NCI-H345 treated with DMSO at 0.1 percent for 48 hours (cell line): ENCODE measurements around the gene BUB3.

Source experiments
- DNase-seq: peaks from one replicate; lab custom pipeline; 2025; ENCODE audit not compliant: unreplicated experiment; lab: John Stamatoyannopoulos, UW

Gene BUB3, protein sequence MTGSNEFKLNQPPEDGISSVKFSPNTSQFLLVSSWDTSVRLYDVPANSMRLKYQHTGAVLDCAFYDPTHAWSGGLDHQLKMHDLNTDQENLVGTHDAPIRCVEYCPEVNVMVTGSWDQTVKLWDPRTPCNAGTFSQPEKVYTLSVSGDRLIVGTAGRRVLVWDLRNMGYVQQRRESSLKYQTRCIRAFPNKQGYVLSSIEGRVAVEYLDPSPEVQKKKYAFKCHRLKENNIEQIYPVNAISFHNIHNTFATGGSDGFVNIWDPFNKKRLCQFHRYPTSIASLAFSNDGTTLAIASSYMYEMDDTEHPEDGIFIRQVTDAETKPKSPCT

DNA sequence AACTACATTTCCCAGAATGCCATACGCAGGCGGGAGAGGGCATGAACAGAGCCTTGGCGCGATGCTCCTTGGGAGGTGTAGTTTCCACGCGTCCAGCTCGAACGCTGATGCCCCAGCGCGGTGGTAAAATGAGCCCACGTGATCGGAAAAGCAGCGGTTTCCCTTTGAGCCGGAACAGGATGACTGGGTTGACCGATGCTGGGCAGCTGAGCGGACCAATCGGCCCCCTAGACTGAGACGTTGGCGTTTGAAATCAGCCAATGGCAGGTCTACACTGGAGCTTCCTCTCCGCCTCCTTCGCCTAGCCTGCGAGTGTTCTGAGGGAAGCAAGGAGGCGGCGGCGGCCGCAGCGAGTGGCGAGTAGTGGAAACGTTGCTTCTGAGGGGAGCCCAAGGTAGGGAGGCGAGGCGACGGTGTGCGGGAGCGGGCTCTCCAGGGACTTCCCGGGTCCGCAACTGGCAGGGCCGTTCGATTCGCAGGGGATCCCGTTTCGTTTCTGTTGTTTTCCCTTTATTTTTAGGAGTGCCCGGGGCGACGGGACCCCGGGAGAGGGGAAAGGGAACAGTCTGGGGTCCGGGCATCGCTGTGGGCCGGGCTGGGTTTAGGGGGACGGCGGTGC lies at the start of gene BUB3:
Gene BUB3 (plus strand): TSS at position 311 of the 619 bp plus-strand sequence. CDS start 516 bp downstream, outside the sequence.
- DNase-seq, result peak; percentile 93

DNA sequence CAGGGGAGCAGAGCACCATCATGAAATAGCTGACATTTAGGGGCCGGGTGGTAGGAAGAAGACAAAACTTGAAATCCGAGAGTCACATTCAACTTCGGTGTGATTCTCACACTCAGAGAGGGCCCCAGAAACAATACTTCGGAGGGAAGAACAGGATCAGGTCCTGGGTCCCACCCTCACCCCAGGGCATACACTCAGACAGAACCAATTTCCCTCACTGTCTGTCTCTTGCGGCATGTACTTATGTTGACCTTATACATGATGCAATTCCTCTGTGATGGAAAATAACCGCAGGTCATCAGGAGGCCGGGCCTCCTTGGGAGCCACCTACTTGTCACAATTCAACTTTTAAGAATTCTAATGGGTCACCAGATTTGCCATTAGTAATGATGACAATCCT lies 44.7 kb upstream of the BUB3 start:
- no peak for DNase-seq

DNA sequence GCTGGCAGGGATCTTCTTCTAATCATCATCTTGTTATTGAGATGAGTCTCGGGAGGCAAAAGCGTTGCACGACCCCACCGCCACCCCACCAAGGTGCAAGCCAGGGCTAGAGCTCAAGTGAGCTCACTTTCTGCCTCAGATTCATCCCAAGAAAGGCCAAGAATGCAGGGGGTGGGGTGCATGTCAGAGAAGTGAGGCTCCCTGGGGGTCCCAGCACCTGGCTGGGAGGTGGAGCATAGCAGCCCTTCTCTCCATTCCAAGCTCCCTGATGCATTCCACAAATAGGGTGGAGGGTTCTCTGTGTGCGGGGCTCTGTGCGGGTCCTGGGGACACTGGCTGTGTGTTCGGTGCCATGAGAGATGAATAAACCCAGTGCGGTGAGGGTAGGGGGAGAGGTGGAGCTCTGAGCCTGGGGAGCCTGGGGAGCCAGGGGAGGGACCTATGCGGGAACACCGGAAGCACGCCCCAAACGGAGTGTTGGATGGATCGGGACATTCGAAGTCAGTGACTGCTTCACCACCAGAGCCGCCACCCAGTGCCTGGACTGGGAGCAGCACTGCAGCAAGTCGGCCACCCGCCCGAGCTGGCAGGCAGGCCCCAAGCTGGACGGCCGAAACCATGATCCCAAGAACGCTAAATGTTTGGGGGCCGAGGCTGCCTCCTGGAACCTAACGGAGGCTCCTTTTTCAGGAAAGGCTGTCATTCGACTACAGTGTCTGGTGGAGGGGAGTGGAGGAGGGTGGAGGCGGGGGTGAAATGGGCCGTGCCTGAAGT lies 36.4 kb upstream of the BUB3 start:
- DNase-seq, result no peak

DNA sequence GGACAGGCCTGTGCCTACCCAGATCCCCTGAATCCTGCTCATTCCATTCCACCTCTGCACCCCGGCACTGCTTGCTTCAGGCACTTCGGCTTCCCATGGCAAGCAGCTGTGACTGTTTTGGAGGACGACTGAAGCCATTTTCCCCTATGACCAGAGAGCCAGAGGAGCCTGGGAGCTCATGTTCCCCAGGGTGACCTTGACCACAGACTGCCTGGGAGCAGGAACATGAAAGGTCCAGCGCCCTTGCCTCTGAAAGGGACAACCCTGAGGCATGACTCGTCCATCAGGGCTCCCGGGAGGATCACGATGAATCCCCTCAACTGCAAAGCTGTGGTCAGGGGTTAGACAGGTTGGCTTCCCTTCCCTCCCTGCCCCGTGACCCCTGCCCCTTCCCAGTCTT lies 35.1 kb upstream of the BUB3 start:
- DNase-seq, result no peak

DNA sequence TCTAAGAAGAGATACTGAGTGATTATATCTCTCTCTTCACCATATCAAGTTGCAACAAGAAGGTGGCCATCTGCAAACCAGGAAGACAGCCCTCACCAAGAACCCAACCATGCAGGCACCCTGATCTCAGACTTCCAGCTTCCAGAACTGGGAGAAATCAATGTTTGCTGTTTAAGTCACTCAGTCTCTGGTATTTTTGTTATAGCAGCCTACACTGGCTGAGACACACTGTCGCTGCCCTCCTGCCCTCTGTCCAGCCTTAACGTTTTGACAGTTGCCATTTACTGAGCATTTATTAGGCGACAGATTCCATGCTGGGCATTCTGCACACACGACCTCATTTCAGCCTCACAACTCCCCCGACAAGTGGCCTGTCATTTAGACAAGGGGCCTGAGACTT lies 28.0 kb upstream of the BUB3 start:
- no peak for DNase-seq

DNA sequence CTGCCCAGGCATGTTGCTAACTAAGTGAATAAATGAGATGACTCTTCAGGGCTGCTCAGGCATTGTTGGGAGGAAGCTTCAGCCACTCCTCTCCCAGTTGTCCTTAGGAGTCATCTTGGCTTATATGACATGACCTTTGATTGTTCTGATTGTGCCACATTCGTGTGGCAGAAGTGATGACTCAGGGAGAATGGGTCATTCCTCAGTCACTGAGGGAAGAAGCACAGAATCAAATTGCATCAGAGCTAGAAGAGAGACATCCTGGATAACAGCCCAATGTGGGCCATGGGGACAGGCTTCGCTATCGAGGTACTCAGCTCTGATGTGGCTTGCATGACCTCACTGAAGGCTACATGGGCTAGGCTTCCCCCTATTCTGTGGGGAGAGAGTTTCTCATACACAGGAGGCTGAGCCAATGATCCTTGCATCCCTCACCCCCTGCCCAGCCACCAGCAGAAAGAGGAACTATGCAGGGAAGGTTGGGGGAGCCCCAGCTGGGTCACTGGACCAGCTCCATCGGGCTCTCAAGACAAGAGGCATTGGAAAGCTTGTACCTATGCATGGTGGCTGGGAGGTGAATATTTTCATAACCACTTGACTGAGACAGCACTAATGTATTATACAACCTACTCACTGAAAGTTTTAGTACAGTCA lies 24.5 kb upstream of the BUB3 start:
- DNase-seq, result no peak

DNA sequence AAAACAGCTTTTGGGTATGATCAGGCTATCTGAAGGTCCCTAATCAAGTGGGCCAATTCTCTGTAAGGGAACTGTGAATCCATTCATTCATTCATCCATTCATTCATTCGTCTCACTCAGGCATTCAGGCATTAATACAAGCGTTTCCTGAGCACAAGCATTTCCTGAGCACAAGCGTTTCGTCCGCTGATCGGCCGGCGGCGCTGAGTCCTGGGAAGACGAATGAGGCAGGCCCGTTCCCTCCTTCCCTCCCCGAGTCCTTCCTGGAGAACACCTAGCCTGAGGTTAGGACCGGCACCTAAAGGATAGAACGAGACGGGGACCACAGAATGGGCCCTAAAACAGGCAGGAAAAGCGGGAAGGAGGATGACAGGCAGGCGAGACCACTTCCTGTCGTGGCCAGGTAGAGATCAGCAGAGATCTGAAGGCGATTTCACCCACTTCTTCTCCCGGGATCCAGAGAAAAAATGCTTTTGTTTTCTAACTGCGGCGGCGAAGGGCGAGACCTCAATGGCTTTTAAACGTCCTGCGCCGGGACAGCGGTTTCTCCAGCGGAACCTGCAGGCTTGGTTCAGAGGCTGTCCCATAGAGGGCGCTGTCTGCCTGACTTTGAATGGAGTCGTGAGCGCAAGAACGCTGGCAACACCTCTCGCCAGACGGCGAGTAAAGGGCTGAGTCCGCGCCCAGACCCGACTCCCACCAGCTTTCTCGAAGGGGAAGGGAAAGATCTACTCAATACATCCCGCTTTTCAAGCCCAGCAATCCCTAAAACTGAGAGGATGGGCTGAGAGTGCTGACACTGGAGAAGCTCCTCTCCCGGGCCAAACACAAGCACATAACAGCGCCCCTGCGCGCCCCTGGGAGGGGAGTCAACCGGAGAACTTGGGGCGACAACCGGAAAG lies 21.4 kb upstream of the BUB3 start:
- peak; percentile 56 for DNase-seq

DNA sequence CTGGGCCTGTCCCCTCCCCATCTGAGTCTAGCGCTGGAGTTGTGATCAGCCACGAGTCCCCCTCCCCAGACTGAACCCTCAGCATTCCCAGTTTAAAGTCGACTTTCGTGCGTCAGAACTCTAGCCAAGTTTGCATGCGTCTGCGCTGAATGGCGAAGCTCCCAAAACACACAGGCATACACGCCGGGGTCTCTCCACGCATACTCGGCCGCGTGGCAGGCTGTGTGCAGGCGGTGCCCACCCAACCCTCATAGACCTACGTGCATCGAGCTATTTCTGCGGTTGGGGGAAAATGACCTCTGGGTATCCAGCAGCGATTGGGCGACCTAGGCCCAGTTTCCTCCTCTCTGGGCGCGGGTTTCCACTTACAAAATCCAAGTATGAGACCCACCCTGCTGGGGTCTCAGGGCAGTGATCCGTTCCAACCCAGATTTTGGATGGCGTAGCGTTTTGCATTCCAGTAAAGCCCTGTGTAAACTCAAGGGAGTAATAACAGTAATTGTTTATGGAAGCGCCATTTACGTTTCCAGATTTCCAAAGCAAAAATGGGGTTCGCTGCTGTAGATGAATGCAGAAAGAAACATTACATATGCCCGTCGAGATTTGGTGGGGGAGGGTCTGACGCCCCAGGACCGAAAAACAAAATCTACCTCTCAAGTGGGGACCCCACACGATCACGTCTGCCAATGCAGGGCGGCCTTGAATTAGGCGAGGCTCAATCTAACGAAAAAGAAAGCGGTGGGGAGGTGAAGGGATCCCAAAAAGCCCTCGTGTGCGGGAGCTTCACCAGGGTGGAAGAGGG lies 20.5 kb upstream of the BUB3 start:
- no peak for DNase-seq

DNA sequence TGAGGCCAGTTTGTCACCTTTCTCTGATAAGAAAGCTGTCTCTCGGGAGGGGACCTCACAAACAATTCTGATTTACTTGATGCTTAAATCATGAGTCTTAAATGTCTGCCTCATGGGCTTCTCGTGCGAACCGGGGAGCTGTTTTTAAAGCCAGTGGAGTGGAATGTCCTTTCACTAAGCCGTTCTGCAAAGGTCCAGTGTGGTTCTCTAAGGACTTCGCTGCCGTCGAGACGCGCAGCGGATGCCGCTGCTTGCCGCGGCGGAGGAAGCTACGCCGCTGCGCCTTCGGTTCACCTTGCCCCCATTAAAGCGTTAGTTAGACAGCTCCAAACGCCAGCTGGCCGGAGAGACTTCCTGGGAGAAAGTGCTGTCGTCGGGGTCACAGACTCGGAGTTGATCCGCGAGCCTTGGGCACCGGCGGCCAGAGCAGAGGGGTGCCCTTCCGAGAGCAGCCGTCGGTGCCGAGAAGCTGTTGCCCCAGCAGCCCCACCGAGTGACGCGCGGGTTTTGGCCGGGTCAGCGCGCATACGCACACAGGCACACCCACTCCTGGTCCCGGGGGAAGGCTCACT lies 19.8 kb upstream of the BUB3 start:
- no peak for DNase-seq

DNA sequence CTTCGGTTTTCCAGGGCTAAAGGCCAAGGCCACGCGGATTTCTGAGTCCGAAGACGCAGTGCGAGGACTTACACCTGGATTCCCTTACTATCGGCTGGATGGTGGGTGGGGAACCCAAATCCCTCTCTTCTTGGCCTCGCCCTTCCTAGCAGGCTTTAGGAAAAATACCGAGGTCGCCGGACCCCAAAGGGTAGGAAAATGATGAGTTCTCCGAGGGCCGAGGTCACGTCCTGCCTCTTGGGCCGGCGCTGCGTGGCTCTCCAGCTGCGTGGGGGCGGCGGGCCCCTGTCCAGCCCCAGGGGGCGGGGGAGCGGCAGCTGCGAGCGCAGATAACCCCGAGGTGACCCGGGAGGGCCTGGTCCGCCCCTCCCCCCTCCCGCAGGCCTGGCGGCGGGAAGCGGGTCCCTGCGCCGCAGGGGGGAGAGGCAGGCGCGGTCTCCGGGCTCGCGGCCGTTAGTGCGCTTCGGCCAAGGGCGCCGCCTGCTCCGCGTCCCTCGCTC lies 19.2 kb upstream of the BUB3 start:
- no peak for DNase-seq

DNA sequence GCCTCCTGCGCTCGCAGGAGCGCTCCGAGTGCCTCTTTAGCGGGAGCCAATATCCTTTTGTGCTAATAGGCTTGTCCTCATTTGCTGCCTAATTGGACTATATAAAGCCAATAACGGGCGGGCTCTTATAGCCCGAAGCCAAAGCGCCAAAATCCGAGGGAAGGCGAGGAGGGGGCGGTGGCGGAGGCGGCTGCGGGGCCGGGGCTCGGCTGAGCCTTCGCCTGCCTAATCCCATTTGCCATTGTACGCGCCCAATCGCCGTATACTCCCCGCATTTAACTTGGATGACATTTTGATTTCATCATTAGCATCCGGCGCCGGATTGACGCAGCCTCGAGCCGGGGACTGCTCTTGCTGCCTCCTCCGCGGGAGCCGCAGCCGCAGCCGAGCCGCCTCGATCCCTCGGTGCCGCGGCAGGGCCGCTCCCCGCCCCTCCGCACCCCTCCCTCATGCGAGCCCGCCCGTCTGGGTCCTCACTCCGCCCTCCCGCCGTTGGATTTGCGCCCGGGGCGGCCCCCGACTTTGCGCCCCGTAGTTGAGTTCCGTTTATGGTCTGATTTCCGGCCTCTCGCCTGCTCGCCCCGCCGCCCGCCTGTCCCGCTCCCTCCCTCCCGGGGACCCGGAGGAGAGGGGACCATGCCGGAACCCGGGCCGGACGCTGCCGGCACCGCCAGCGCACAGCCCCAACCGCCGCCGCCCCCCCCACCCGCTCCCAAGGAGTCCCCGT lies 18.6 kb upstream of the BUB3 start, which contains the start of gene HMX3:
Gene HMX3 (plus strand): TSS at position 556 of the 727 bp plus-strand sequence. CDS start 81 bp downstream, at position 637.
- DNase-seq, result no peak

DNA sequence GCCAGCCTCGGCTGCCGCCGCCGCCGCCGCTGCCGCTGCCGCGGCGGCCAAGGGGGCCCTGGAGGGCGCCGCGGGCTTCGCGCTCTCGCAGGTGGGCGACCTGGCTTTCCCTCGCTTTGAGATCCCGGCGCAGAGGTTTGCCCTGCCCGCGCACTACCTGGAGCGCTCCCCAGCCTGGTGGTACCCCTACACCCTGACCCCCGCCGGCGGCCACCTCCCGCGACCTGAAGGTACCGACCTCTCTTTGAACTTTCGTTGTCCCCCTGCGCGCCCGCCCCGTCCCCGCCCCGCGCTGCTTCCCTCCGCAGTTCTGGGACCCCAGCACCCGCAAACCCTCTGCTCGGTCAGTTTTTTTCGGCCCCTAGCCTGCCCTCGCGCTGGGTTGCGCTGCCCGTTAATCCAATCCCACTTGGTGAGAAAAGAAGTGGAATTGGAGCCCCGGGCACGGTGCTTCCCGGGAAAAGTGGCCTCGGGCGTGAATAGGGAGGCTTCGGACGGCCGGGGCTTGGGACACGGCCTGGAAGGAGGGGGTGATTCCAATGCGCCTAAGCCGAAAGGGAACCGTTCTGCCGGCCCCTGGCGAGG lies 17.9 kb upstream of the BUB3 start:
- DNase-seq, result no peak

DNA sequence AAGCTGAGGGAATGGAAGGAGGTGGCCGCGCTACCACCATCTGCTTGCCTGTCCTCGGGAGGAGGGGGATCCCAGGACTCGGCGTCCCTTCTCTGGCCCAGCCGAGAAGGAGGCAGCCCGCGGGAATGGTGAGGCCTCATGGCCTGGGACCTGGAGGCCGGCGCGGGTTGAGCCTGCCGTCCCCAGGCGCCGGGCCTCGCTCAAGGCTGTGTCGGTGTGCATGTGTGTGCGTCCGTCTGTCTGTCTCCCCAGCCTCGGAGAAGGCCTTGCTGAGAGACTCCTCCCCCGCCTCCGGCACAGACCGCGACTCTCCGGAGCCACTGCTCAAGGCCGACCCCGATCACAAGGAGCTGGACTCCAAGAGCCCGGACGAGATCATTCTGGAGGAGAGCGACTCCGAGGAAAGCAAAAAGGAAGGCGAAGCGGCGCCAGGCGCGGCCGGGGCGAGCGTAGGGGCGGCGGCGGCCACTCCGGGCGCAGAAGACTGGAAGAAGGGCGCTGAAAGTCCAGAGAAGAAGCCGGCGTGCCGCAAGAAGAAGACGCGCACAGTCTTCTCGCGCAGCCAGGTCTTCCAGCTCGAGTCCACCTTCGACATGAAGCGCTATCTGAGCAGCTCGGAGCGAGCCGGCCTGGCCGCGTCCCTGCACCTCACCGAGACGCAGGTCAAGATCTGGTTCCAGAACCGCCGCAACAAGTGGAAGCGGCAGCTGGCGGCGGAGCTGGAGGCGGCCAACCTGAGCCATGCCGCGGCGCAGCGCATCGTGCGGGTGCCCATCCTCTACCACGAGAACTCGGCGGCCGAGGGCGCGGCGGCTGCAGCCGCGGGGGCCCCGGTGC lies 17.2 kb upstream of the BUB3 start:
- no peak for DNase-seq

DNA sequence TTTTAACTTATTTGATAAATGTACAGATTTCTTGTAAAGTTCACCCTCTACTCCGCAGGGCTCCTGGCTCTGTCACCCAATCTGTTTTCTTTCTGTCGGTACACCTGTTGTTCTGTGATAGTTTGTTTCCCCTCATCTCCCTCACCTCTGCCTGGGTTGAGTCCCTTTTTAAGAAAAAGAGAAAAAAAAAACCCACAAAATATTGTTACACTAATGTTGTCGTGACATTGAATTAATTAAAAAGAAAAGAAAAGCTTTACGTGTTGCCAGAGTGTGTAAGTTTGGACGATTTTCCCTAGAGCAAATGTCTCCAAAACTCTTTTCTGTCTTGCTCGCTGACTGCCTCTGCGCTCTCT lies 15.1 kb upstream of the BUB3 start:
- no peak for DNase-seq

DNA sequence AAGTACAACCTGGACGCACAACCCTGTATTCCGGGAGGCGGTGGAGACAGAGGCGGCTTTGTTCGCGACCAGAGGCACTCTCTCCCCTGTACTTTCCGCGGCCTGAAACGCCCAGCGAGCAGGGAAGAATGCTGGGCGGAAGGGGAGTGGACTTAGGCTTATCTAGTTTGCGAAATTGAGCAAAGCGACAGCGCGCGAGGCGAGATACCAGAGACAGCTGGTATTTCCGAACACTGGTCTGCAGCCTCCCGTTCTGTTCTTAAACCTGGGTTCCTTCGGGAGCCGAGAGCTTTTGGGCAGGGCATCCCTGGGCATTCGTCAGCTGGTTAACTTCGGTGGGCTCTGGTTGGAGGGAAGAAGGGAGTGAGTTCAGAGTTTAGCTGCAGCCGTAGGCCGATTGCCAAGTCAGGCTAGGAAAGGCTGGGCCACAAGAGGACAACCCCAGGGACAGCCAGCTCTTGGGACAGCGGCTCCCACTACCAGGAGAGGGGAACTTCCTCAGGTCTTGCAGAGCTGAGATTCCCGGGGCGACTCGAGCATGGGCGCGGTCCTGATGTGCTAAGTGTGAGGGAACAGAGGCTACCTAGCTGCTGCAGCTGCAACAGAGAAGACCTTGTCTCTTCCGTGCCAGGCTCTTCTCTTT lies 14.6 kb upstream of the BUB3 start:
- no peak for DNase-seq

DNA sequence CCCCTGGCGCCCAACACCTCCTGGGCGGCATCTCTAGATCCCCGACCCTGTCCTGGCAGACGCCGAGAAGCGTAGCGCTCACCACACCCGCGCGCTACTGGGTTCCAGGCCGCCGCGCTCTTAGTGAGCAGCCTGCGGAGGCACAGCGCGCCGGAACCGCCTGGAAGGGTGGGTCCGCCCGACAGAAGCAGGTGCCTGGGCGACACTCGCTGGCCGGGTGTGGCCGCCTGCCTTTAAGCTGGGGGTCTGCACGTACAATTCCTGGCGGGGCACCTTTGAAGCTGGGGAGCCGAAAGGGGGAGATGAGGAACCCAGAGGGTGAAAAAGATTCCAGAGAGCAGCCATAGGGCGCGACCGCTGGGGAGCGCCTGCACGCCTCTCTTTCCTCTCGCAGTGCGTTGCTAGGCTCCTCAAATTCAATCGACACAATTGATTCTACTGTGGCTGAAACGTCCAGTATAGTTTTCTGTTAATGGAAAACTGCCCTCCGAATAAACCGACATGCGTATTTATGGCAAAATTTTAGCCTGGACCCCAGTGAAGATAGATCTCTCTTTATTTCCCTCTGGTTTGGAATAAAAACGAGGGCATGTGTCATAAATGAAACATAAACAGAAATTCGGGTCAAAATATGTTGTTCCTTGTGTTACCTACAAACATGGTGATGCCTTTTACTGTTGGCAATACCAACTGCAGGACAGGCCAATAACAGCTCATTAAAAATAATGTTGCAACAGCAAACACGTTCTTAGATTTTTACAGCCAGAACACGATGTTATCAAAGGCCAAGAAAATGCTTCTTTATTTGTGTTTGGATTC lies 13.8 kb upstream of the BUB3 start:
- DNase-seq, result no peak
